ENCODE measurements around the gene LRIT3.

Gene LRIT3

GRCh38 chr4:109915385-109916026, 67.6 kb downstream of the LRIT3 start:
- TF ChIP-seq, protein P1, sequence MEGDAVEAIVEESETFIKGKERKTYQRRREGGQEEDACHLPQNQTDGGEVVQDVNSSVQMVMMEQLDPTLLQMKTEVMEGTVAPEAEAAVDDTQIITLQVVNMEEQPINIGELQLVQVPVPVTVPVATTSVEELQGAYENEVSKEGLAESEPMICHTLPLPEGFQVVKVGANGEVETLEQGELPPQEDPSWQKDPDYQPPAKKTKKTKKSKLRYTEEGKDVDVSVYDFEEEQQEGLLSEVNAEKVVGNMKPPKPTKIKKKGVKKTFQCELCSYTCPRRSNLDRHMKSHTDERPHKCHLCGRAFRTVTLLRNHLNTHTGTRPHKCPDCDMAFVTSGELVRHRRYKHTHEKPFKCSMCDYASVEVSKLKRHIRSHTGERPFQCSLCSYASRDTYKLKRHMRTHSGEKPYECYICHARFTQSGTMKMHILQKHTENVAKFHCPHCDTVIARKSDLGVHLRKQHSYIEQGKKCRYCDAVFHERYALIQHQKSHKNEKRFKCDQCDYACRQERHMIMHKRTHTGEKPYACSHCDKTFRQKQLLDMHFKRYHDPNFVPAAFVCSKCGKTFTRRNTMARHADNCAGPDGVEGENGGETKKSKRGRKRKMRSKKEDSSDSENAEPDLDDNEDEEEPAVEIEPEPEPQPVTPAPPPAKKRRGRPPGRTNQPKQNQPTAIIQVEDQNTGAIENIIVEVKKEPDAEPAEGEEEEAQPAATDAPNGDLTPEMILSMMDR (IDR thresholded peaks at IDR 0.05; ENCODE audit: low read depth, low read length, missing control alignments): no peak
- no peak for DNase-seq (ENCODE audit: low read depth)
- no peak overlapping the region for H3K4me3 ChIP-seq (ENCODE audit: low read depth, low read length)

- H3K4me3 ChIP-seq (ENCODE audit: low read depth, low read length): no peak overlapping the region
- TF ChIP-seq, protein P1 (IDR thresholded peaks at IDR 0.05; ENCODE audit: low read depth, low read length, missing control alignments): no peak
Measured at GRCh38 chr4:109916027-109916409, 68.1 kb downstream of the LRIT3 start.

GRCh38 chr4:109921384-109921808, 73.5 kb downstream of the LRIT3 start:
- DNase-seq (ENCODE audit: low read depth): no peak
- no peak overlapping the region for H3K4me3 ChIP-seq (ENCODE audit: low read depth, low read length)
- TF ChIP-seq, protein P1 (IDR thresholded peaks at IDR 0.05; ENCODE audit: low read depth, low read length, missing control alignments): no peak

More at GRCh38 chr4:109916027-109916409, 68.1 kb downstream of the LRIT3 start:
- DNase-seq (ENCODE audit: low read depth): no peak
